Right lobe of liver (tissue), 6 donors: ENCODE results near the gene LDHAL6A. TPM values are rescaled to one million over a fixed set of nuclear protein-coding genes. Genes with fewer than 3 reads are reported as not detected.
"Not testable (repeated sequence)": the region's sequence is repeated elsewhere in the genome, so short reads cannot be mapped to it uniquely, and the experiment has no call there.

Experiments
- ATAC-seq, 4 donors: fragments of 200-7000 bp; cut with Tn5 transposase; one replicate each; pipeline ENCODE4 v1.9.1; 2020; ENCODE audit warnings: mild to moderate bottlenecking in 4 of 4, moderate library complexity in 4 of 4
- DNase-seq, 3 donors: peaks; one replicate each; pipeline ENCODE4 v3.0.0-alpha.2; 2020
- H3K27ac ChIP-seq, 3 donors: fragments of 200-600 bp; one replicate each; pipeline ENCODE4 v1.8.0; 2022
- H3K27me3 ChIP-seq, 2 donors: fragments of 200-600 bp; one replicate each; pipeline ENCODE4 v1.8.0; 2022
- H3K36me3 ChIP-seq, 4 donors: fragments of 200-600 bp; sonication (generic) in 1 of 4; one replicate each; pipeline versions ENCODE4 v1.5.1 to v1.8.0; 2017 to 2022; ENCODE audit warnings: control low read depth in 1 of 4
- H3K4me1 ChIP-seq, 4 donors: fragments of 200-600 bp; sonication (generic) in 1 of 4; one replicate each; pipeline versions ENCODE4 v1.5.1 to v1.8.0; 2017 to 2022; ENCODE audit warnings: control low read depth in 1 of 4
- H3K4me3 ChIP-seq, 3 donors: fragments of 200-600 bp; one replicate each; pipeline ENCODE4 v1.8.0; 2022
- H3K9me3 ChIP-seq, 4 donors: fragments of 200-600 bp; sonication (generic) in 1 of 4; one replicate each; pipeline versions ENCODE4 v1.5.1 to v1.8.0; 2017 to 2022; ENCODE audit warnings: control low read depth in 1 of 4
- CTCF ChIP-seq, 4 donors: fragments of 200-600 bp in 3 of 4; fragments of 450-650 bp in 1 of 4; IDR thresholded peaks; one replicate each; pipeline versions ENCODE4 v1.5.1 to v1.8.0; 2016 to 2022; ENCODE audit warnings: antibody characterized with exemption in 4 of 4, mild to moderate bottlenecking in 2 of 4
- POLR2A ChIP-seq: fragments of 450-650 bp; IDR thresholded peaks from one replicate; pipeline ENCODE4 v1.6.1; 2017; ENCODE audit warnings: antibody characterized with exemption, mild to moderate bottlenecking
- WGBS: methylation state at CpG from one replicate; pipeline ENCODE4 v1.1.6; 2018; ENCODE audit warnings: low coverage, low lambda C conversion rate; ENCODE audit not compliant: insufficient coverage; ENCODE audit errors: missing lambda C conversion rate; 5-methylcytosine and 5-hydroxymethylcytosine counted together
- intact Hi-C, 2 donors: fragments of 100-400 bp; cut with DNase I; formaldehyde crosslinking; loops; one replicate each; pipeline versions ENCODE4 v1.11.2 to v1.14.1; 2022
- long read RNA-seq: library from polyadenylated mRNA; unstranded; transcript quantifications from one replicate; pipeline ENCODE4 v2.0.0, GENCODE V29; 2019
- total RNA-seq, 6 experiments: library from RNA; depleted of rRNA in 2 of 6; stranded (reverse); fragments of >200 nt in 2 of 6; fragmentation: NEBNext Ultra II Directional in 3 of 6; extraction: Animal tissue kit (Norgen Biotek cat#: 25700) in 3 of 6; gene quantifications; one replicate each; pipeline versions ENCODE4 v1.1.0 to v1.2.4, GENCODE V29; 2016 to 2023
- donor health status: DM: no; HTN: yes; CAD: no.
- donor health status: DM: no; HTN: no; CAD: no.
- donor health status: DM: no; HTN: no; CAD: no.
- donor health status: DM: no; HTN: yes; CAD: no.
- donor health status: DM: no; HTN: yes; CAD: no.

LDHAL6A gene
- not detected for total RNA-seq
- long read RNA-seq: 0 reads

DNA sequence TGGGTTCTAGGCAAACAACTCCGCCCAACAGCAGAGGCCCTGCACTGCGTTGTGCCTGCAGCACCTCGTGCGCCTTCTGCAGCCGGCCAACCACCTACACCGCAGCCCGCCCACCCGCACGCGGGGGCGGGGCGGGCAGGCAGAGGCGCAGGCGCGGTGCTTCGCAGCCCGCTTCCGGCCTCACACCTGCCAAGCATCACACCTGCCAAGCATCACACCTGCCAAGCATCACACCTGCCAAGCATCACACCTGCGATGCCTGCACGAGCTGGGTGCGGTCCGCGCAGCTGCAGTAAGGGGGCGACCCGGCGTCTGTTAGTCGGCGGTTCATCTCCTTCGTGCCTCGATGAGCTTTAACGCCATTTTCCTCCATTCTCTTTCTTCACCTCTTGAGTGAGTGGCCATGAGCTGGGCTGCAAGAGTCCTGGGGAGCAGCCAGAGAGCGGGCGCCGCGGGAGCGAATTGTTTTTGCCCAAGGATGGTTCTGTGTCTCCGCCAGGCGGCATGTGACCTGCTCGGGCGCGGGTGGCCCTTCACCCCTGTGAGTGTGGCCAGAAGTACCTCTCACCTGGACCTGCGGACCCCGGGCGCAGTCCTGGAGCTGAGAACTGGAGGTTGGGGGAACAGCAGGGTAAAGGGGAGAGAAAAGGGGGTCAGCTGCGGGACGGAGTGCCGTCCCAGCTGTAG lies at the start of gene LDHAL6A:
Gene LDHAL6A (plus strand): TSS at position 171 of the 687 bp plus-strand sequence. CDS start 825 bp downstream, outside the sequence.
- ATAC-seq (no peak), DNase-seq (no peak)
- TF ChIP-seq CTCF (IDR thresholded peaks at IDR 0.05) (no peak), POLR2A (no peak)
- H3K4me3 ChIP-seq: no peak within 1 kb of the TSS
- H3K36me3 ChIP-seq: no peaks in the 10 kb centered on the region
- H3K27ac ChIP-seq: no peak within 1 kb of the TSS
- intact Hi-C loops: no loop called here
- no peaks in the 10 kb centered on the region for H3K27me3 ChIP-seq
- no peaks in the 10 kb centered on the region for H3K9me3 ChIP-seq
- no peaks in the 10 kb centered on the region for H3K4me1 ChIP-seq
- 80% methylated on average over 13 of the region's 47 CpGs for WGBS

GRCh38 chr11:18407400-18407799 lies 48.3 kb upstream of the LDHAL6A start:
- Histone ChIP-seq H3K27ac (peak overlapping the region in 2 of 3 donors; percentile 19 to 47), H3K36me3 (peaks cover 21 to 66% (median 42%) of the 10 kb centered on the region in 4 donors)
- H3K9me3 ChIP-seq, intact Hi-C loops, H3K4me1 ChIP-seq, H3K4me3 ChIP-seq, H3K27me3 ChIP-seq: not testable (repeated sequence)
- ATAC-seq (peak; percentile 29 to 72 (median 62)), DNase-seq (peak in 2 of 3 donors; percentile 55 to 63)
- peak; percentile 36 for TF ChIP-seq POLR2A
- WGBS: 25% methylated on average over 3 of the region's 3 CpGs

GRCh38 chr11:18408558-18409291 lies 46.9 kb upstream of the LDHAL6A start:
- TF ChIP-seq POLR2A (no peak), CTCF (IDR thresholded peaks at IDR 0.05) (no peak)
- Histone ChIP-seq H3K9me3 (no peaks in the 10 kb centered on the region), H3K4me3 (no peak overlapping the region), H3K27ac (no peak overlapping the region), H3K27me3 (no peaks in the 10 kb centered on the region), H3K36me3 (peaks cover 17 to 53% (median 33%) of the 10 kb centered on the region in 4 donors), H3K4me1 (no peaks in the 10 kb centered on the region)
- intact Hi-C loops: no loop called here
- ATAC-seq (peak in 1 of 4 donors; percentile 19), DNase-seq (no peak)
- 92% methylated on average over 7 of the region's 9 CpGs for WGBS

DNA sequence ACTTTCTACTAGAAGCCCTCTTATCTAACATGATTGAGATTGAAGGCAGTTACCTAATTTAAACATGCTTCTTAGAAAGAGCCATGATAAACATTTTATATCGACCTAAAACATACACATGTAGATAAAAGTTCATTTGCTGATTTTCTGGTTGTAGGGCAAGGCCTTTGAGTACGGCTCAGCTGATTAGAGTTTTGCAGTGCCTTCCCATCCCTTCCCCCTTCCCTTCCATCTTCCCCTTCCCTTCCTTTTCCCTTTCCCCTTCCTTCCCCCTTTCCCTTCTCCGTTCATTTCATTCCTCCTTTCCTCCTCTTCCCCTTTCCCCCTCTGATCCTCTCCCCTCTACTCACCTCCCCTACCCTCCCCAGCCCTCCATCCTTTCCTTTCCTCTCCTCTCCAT lies 39.2 kb upstream of the LDHAL6A start:
- H3K27ac ChIP-seq: no peak overlapping the region
- no peaks in the 10 kb centered on the region for H3K4me1 ChIP-seq
- DNase-seq (no peak), ATAC-seq (no peak)
- no peaks in the 10 kb centered on the region for H3K9me3 ChIP-seq
- whole genome bisulfite sequencing: 78% methylated on average over 3 of the region's 3 CpGs
- H3K4me3 ChIP-seq: no peak overlapping the region
- no peaks in the 10 kb centered on the region for H3K27me3 ChIP-seq
- no peaks in the 10 kb centered on the region for H3K36me3 ChIP-seq
- intact Hi-C loops: no loop called here
- no peak for TF ChIP-seq CTCF (IDR thresholded peaks at IDR 0.05)
- no peak for TF ChIP-seq POLR2A

GRCh38 chr11:18419040-18419439 lies 36.6 kb upstream of the LDHAL6A start:
- H3K27me3 ChIP-seq: no peaks in the 10 kb centered on the region
- intact Hi-C loops: no loop called here
- no peak for DNase-seq
- H3K27ac ChIP-seq: no peak overlapping the region
- no peaks in the 10 kb centered on the region for H3K9me3 ChIP-seq
- no peaks in the 10 kb centered on the region for H3K36me3 ChIP-seq
- no peaks in the 10 kb centered on the region for H3K4me1 ChIP-seq
- WGBS: 80% methylated on average over 2 of the region's 2 CpGs
- ATAC-seq: no peak
- TF ChIP-seq POLR2A (no peak), CTCF (IDR thresholded peaks at IDR 0.05) (no peak)
- no peak overlapping the region for H3K4me3 ChIP-seq
